HG03159 (cell line): ENCODE data around the gene CCDC50.

ENCODE experiments used
- ATAC-seq: cut with Tn5 transposase; IDR thresholded peaks from one replicate; pipeline ENCODE4 v1.9.1; 2021; ENCODE audit warnings: mild to moderate bottlenecking, moderate library complexity; ENCODE audit not compliant: unreplicated experiment

The CCDC50 gene

GRCh38 chr3:191376516-191377141, 47.4 kb downstream of the CCDC50 start:
- ATAC-seq = no peak

GRCh38 chr3:191378142-191378812, 49.1 kb downstream of the CCDC50 start:
- ATAC-seq = no peak

GRCh38 chr3:191379446-191379845, 50.3 kb downstream of the CCDC50 start:
- no peak for ATAC-seq

- ATAC-seq = no peak
These were observed 50.8 kb downstream of the CCDC50 start for GRCh38 chr3:191380001-191380400.

- no peak for ATAC-seq
These were observed 52.1 kb downstream of the CCDC50 start for GRCh38 chr3:191381303-191381702.

- no peak for ATAC-seq
These were observed 53.5 kb downstream of the CCDC50 start for GRCh38 chr3:191382661-191383060.

- no peak for ATAC-seq
These were observed 53.9 kb downstream of the CCDC50 start for GRCh38 chr3:191383124-191383523.

DNA sequence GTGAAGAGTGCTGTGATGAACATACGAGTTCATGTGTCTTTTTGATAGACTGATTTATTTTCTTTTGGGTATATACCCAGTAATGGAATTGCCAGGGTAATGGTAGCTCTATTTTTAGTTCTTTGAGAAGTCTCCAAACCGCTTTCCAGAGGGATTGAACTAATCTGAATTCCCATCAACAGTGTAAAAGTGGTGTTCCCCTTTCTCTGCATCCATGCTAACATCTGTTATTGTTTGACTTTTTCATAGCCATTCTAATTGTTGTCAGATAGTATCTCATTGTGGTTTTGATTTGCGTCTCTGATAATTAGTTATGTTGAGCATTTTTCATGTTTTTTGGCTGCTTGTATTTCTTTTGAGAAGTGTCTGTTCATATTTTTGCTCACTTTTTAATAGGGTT, 55.9 kb downstream of the CCDC50 start:
- no peak for ATAC-seq

DNA sequence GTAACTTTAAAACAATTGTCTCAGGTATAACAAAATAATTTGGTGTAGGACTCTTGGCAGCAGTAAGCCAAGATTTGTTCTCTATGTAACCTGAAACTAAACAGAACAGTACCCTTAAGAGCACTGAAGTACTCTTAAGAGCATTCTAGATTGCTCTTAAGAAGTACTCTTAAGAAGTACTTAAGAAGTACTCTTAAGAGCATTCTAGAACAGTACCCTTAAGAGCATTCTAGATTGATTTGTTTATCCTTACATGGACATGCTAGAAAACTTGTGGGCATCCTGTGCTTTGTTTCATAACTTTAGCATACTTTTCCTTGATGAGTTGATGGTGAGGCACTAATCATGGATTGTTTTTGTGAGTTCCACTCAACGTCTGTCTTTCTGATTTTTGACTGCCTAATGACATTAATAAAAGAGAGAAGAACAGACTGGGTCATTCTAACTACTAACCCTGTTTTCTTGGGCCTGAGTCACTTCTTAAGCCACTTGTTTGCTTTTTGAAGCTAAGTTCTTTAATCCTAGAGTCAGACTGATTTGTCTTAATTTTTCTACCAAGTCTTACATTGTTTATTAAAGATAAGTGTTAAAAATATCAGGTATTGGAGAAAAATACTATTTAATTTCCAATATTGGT, 58.4 kb downstream of the CCDC50 start:
- no peak for ATAC-seq

- no peak for ATAC-seq
These were observed 59.6 kb downstream of the CCDC50 start for GRCh38 chr3:191388823-191389222.

GRCh38 chr3:191390580-191390979, 61.4 kb downstream of the CCDC50 start:
- ATAC-seq = no peak

DNA sequence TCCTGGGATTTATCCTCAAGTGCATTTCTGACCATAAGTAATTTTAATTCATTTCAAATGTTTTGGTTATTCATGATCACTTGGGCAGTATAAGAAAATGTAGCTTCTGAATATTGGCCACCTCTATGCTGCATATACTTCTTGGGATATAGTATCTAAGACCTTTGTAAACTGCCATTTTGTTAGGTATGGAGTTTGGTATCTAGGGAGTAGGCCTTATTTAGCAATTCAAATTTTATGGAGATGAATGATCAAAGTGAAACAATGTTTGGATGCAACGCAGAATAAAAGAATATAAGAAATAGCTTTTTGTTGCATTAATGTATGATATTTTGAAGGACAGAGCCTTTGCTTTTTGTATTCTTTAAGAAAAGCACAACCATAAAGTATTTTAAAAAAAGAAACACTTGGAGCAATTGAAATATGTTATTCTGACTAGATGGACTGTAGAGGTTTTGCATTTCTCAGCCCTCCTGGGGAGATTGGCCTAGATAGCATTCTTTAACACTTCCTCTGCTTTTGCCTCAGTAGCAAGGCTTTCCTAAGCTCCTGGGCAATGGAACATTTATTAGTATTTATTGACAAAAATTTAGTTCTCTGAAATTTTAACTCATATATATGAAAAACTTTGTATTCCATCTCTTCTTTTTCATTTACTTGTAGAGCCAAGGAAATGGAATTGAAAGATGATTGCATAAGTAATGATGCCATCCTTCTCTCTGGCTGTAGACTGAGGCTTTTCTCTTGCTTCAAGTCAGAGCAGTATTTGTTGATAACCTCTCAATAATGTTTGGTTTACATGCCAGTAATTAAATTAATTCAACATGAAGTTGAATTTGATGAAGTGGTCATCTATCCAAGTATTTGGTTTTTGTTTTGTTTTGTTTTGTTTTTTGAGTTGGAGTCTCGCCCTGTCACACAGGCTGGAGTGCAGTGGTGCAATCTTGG, 62.9 kb downstream of the CCDC50 start:
- ATAC-seq = no peak

GRCh38 chr3:191393146-191393545, 64.0 kb downstream of the CCDC50 start:
- ATAC-seq = no peak

GRCh38 chr3:191397771-191398170, 68.6 kb downstream of the CCDC50 start:
- ATAC-seq = no peak

GRCh38 chr3:191398607-191399006, 69.4 kb downstream of the CCDC50 start:
- no peak for ATAC-seq

DNA sequence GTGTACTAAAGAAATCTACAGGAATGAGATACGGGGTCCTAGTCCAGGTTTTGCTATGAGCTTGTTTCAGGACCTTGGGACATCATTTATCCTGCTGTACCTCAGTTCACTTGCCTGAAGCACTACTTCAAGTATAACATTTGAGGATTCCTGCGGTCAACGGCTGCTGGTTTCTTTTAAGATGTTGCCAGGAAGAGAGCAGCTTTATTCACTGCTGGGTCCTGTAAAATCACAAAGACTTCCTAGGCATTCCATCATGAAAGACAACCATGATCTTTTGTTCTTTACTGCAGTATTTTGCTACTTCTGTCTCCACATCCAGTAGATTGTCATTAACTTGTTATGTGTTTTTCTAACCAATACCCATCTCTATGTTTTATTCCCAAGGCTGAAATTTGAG, 70.7 kb downstream of the CCDC50 start:
- no peak for ATAC-seq

- ATAC-seq = no peak
These were observed 72.7 kb downstream of the CCDC50 start for GRCh38 chr3:191401775-191402357.

GRCh38 chr3:191409791-191410359, 80.7 kb downstream of the CCDC50 start:
- no peak for ATAC-seq

GRCh38 chr3:191412759-191413158, 83.6 kb downstream of the CCDC50 start:
- ATAC-seq = no peak

DNA sequence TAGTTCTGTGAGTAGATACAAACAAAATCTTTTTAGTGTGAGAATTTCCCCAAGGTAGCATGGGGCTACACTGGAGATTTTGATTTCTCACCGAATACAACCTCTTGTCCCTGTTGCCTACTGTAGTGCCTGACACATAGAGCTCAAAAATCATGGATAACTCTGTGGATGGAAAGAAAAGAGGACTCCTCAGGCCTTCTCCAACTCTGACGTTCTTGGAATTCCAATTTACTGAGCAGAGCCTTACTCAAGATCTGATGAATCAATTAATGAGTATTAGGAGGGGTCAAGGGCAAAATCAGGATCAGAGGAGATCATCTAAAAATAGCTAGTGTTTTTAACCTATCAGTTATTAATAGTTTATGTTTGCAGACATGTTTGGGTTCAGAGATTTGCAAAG, 85.1 kb downstream of the CCDC50 start:
- ATAC-seq = no peak

- ATAC-seq = no peak
These were observed 85.5 kb downstream of the CCDC50 start for GRCh38 chr3:191414732-191415131.
